ENCODE measurements around the gene TNFAIP3.

GRCh38 chr6:137917551-137918325 lies 50.7 kb downstream of the TNFAIP3 start:
- TF ChIP-seq CTCF (IDR thresholded peaks at IDR 0.05) (no peak), EZH2 (IDR thresholded peaks at IDR 0.05; ENCODE audit: borderline replicate concordance, insufficient read depth, low read depth, low read length, poor library complexity, severe bottlenecking) (no peak)
